COLO829 (cell line): Measurements from ENCODE around the gene UGT2B10.
"Not testable (repeated sequence)": the region's sequence is repeated elsewhere in the genome, so short reads cannot be mapped to it uniquely, and the experiment has no call there.

ENCODE experiments used
- DNase-seq: peaks from one replicate; pipeline ENCODE4 v3.0.0; 2012; ENCODE audit warnings: low spot score

The UGT2B10 gene

GRCh38 chr4:68815617-68816409 lies at the start of gene UGT2B10:
UGT2B10 (plus strand) TSS chr4:68815994; CDS start chr4:68816020, 26 bp downstream.
- not testable (repeated sequence) for DNase-seq

DNA sequence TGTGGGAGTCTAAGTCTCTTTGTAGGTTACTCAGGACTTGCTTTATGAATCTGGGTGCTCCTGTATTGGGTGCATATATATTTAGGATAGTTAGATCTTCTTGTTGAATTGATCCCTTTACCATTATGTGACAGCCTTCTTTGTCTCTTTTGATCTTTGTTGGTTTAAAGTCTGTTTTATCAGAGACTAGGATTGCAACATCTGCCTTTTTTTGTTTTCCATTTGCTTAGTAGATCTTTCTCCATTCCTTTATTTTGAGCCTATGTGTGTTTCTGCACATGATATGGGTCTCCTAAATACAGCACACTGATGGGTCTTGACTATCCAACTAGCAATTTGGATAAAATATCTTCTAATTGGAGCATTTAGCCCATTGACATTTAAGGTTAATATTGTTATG lies 44.0 kb upstream of the UGT2B10 start:
- not testable (repeated sequence) for DNase-seq

- no peak for DNase-seq
Measured at GRCh38 chr4:68773699-68774098, 42.1 kb upstream of the UGT2B10 start.

GRCh38 chr4:68780232-68780631 lies 35.6 kb upstream of the UGT2B10 start:
- no peak for DNase-seq

- no peak for DNase-seq
Measured at GRCh38 chr4:68797048-68797447, 18.7 kb upstream of the UGT2B10 start.

GRCh38 chr4:68797618-68798017 lies 18.2 kb upstream of the UGT2B10 start:
- no peak for DNase-seq

DNA sequence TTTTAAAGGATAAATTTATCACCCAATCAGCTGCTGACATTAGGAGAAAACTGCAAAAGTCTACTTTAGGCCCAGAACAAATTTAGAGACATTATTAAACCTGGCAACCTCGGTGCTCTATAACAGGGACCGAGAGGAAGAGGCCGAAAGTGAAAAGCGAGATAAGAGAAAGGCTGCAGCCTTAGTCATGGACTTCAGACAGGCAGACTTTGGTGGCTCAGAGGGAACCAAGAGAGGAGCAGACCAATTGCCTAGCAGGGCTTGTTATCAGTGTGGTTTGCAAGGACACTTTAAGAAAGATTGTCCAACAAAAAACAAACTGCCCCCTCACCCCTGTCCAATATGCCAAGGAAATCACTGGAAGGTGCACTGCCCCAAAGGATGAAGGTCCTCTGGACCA lies 12.8 kb upstream of the UGT2B10 start:
- DNase-seq, result no peak

- DNase-seq, result no peak
Measured at GRCh38 chr4:68808060-68808459, 7.7 kb upstream of the UGT2B10 start.

DNA sequence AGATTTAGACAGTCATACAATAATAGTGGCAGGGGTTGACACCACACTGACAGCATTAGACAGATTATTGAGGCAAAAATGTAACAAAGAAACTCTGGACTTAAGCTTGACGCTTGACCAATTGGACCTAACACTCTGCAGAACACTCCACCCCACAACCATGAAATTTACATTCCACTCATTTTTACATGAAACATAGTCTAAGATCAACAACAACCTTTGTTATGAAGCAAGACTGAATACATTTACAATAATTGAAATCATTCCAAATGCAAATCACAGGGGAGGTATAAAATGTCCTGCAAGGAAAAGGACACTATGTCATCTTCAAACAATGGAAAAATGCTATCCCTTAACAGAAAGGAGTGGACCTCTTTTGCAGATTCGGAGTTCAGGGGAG lies 4.9 kb upstream of the UGT2B10 start:
- no peak for DNase-seq

DNA sequence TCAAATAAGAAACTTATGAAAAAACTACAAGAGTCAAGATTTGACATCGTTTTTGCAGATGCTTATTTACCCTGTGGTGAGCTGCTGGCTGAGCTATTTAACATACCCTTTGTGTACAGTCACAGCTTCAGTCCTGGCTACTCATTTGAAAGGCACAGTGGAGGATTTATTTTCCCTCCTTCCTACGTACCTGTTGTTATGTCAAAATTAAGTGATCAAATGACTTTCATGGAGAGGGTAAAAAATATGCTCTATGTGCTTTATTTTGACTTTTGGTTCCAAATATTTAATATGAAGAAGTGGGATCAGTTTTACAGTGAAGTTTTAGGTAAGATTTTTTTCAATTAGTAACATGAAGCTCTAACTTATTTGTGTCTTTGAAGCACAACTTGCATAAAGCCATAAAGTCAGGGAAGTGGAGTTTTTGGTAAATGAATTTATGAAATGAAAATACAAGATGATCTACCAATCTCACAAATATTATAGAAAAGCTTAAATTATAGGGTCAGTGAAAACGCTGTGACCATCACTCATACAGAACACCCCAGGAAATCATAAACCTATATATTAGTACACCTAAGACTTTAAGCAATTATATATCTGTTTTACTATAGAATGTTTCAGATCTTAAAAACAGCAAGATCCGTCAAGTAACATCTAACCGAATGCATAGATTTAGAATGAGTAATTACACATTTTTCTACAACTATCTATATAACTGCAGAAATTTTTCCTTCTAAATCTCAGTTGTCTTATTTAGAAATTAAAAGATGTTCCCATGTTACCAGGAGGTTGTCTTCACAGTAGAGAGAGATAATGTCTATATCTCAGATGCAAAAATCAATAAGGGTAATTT lies 844 bp downstream of the UGT2B10 start:
- not testable (repeated sequence) for DNase-seq

DNA sequence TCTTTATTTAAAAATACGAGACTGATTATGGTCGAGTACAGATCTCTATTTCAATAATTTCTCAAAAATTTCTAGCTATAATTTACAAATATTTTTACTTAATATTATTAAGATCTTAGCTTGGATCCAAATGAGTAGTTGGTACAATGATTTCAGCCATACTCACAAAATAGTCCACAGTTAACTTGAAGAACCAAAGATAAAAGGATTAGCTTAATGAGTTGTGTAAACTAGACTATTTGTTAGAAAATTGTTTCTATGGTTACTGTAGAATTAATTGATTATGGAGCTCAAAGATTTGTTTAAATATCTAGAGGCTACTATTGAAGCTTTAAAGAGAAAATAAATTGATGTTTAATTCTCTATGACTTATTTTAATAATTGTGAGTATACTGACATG lies 1.6 kb downstream of the UGT2B10 start:
- no peak for DNase-seq

DNA sequence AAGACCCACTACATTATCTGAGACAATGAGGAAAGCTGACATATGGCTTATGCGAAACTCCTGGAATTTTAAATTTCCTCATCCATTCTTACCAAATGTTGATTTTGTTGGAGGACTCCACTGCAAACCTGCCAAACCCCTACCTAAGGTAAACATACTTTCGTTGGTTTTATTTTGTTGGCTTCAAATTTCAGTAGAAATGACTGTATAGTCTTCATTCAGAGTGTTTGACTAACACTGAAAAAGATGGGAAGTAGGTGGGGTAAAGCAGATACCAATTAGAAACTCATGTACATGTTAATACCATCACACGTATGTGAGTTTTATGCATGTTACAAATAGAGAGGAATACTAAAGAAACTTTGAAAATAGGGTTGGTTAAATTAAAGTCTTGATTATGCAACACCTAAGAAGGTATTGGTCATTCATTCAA lies 2.3 kb downstream of the UGT2B10 start:
- DNase-seq, result not testable (repeated sequence)

- DNase-seq, result no peak
Measured at GRCh38 chr4:68831642-68832041, 15.8 kb downstream of the UGT2B10 start.

DNA sequence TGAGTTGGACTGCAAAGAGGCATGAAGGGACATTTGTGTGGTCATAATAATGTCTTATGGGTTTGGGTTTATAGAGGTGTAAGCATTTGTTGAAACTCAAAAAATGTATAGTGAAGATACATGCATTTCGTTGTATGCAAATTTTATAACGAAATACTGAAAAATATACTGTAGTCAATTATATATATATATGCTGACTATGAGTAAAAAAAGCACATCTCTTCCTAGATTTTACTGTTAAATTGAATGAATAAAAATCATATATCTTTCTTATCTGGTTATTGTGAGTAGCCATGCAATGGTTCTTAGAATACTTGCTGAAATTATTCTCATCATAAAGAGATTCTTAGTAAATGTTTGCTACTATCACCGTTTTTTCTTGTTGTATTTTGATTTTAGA lies 34.5 kb downstream of the UGT2B10 start:
- no peak for DNase-seq

DNA sequence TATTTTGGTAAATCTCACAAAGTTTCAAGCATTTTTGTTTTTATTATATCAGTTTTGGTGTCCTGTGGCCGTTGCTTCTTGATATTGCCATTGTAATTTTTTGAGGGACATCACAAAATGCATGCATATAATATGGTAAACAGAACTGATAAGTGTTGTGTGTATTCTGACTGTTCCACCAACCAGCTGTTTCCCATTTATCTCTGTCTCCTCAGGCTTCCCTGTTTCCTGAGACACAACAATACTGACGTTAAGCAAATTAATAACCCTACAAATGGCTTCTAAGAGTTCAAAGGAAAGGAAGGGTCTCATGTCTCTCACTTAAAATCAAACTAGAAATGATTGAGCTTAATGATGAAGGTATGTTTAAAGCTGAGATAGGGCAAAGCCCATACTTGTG lies 40.0 kb downstream of the UGT2B10 start:
- no peak for DNase-seq

DNA sequence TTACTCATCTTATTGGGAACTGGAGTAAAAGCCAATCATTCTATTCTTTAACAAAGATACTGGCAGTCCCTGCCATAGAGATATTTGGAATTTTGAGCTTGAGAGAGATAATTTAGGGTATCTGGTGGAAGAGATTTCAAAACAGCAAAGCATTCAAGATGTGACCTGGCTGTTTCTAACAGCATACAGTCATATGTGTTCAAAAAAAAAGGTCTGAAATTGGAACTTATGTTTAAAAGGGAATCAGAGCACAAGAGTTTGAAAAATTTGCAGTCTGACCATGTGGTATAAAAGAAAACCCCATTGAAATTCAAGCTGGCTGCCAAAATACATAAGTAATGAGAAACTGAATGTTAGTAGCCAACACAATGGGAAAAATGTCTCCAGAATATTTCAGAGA lies 42.2 kb downstream of the UGT2B10 start:
- DNase-seq, result no peak

DNA sequence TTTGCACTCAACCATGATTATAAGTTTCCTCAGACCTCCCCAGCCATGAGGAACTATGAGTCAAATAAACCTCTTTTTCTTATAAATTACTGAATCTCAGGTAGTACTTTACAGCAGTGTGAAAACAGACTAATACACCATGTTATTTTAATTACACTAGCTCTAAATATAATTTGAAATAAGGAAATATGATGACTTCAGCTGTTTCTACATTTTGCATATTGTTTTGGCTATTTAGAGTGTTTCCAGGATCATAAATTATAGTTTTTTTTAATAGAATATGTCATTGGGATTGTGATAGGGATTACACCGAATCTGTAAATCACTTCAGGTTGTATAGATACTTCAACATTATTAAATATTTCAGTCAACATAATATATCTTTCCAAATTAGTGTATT lies 43.9 kb downstream of the UGT2B10 start:
- DNase-seq, result no peak

GRCh38 chr4:68861057-68861456 lies 45.3 kb downstream of the UGT2B10 start:
- no peak for DNase-seq

GRCh38 chr4:68864438-68865187 lies 48.8 kb downstream of the UGT2B10 start:
- no peak for DNase-seq

DNA sequence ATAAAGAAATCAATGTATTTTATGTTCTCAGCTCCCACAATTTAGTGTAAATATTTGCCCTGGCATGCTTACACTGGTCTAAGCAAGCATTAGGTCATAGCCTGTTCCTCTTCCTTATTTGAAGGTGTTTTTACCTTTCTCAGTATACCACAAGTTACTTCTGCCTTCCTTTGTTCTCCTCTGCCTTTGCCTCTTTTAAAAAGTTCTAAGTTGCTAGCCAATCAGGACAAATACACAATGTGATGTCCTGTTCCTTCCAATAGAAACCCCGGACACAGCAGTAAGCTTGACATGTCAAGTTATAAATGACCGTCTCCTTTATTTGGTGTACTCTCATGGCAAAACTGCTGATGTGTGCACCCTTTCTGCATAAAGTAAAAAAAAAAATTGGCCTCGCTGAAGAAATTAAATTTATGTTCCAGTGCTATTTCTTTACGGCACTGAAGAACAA lies 49.4 kb downstream of the UGT2B10 start:
- no peak for DNase-seq

DNA sequence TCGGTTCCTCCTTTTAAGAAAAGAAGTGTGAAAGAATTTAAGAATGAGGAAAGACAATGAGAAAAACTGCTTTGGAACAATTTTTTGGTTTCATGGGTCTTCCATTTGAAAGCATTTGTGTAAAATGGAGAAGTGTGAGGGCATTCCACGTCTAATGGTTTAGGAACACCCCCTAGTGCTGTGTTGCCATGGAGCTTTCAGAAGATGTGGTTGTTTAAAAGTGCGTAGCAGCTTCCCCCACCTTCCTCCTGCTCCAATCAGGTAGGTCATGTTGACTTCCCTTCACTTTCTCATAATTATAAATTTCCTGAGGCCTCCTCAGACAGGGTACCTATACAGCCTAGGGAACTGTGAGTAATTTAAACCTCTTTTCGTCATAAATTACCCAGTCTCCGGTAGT lies 50.0 kb downstream of the UGT2B10 start:
- DNase-seq, result no peak

DNA sequence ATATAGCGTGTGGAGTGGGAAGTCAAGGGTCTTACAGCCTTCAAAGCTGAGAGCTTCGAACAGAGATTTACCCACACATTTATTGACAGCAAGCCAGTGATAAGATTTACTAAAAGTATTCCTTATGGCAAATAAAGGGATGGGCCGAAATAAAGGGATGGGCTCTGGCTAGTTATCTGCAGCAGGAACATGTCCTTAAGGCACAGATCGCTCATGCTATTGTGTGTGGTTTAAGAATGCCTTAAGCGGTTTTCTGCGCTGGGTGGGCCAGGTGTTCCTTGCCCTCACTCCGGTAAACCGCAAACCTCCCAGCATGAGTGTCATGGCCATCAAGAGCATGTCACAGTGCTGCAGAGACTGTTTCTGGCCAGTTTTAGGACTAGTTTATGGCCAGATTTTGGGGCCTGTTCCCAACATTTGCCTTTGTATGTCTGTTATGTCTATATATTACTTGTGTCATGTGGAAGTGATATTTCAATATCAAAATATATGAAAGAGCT lies 53.5 kb downstream of the UGT2B10 start:
- DNase-seq, result no peak
